ENCODE results near the gene DNAJC6.

- TF ChIP-seq CTCF (IDR thresholded peaks at IDR 0.05) (no peak), POLR2A (IDR thresholded peaks at IDR 0.05) (no peak)
Measured at GRCh38 chr1:65321879-65322278, 12.5 kb downstream of the DNAJC6 start.
